Neural cell (in vitro differentiated cells): ENCODE measurements around the gene CTAGE6. TPM values are rescaled to one million over a fixed set of nuclear protein-coding genes. Genes with fewer than 3 reads are reported as not detected.
"Not testable (repeated sequence)": the region's sequence is repeated elsewhere in the genome, so short reads cannot be mapped to it uniquely, and the experiment has no call there.

Experiments used
- H2AFZ ChIP-seq: fragments of 200-600, 300-800 bp; sonication (generic), shearing (Covaris generic); 2 replicates; pipeline ENCODE4 v1.6.0; 2014; ENCODE audit warnings: low read depth, mild to moderate bottlenecking, antibody characterized with exemption, low read length, moderate library complexity
- H3F3A ChIP-seq: fragments of 200-600 bp; shearing (Covaris generic); 2 replicates; pipeline ENCODE4 v1.6.1; 2016; ENCODE audit warnings: mild to moderate bottlenecking, moderate library complexity, mixed read lengths, antibody characterized with exemption, low read length; ENCODE audit not compliant: insufficient read depth, poor library complexity, severe bottlenecking
- H3K27ac ChIP-seq: fragments of 200-600, 300-800 bp; sonication (generic), shearing (Covaris generic); 2 replicates; pipeline ENCODE4 v1.5.1; 2014; ENCODE audit warnings: mild to moderate bottlenecking, low read length, moderate library complexity
- H3K27me3 ChIP-seq: fragments of 300-800, 200-600 bp; sonication (generic), shearing (Covaris generic); 2 replicates; pipeline ENCODE4 v1.6.0; 2014; ENCODE audit warnings: mild to moderate bottlenecking, low read depth, low read length, moderate library complexity; ENCODE audit not compliant: insufficient read depth
- H3K36me3 ChIP-seq: fragments of 300-800, 200-600 bp; sonication (generic), shearing (Covaris generic); 2 replicates; pipeline ENCODE4 v1.5.1; 2014; ENCODE audit warnings: mild to moderate bottlenecking, antibody characterized with exemption, low read length, moderate library complexity; ENCODE audit not compliant: insufficient read depth
- H3K4me2 ChIP-seq: fragments of 300-800, 200-600 bp; sonication (generic), shearing (Covaris generic); 2 replicates; pipeline ENCODE4 v1.6.0; 2014; ENCODE audit warnings: mild to moderate bottlenecking, low read length
- H3K4me3 ChIP-seq: fragments of 300-800, 200-600 bp; sonication (generic), shearing (Covaris generic); 2 replicates; pipeline ENCODE4 v1.5.1; 2014; ENCODE audit warnings: mild to moderate bottlenecking, low read length, moderate library complexity
- H3K79me2 ChIP-seq: fragments of 200-600 bp; shearing (Covaris generic); replicated peaks from 2 replicates; pipeline ENCODE4 v1.6.0; 2014; ENCODE audit warnings: mild to moderate bottlenecking, low read length, moderate library complexity; ENCODE audit not compliant: insufficient read depth
- H3K9ac ChIP-seq: fragments of 300-800, 200-600 bp; sonication (generic), shearing (Covaris generic); 2 replicates; pipeline ENCODE4 v1.6.1; 2016; ENCODE audit warnings: mild to moderate bottlenecking, low read length, mixed read lengths
- H3K9me2 ChIP-seq: fragments of 200-600 bp; shearing (Covaris generic); 2 replicates; pipeline ENCODE4 v1.6.1; 2016; ENCODE audit warnings: mild to moderate bottlenecking, low read length, mixed read lengths; ENCODE audit not compliant: insufficient read depth
- H3K9me3 ChIP-seq: fragments of 200-600, 300-800 bp; sonication (generic), shearing (Covaris generic); 2 replicates; pipeline ENCODE4 v1.6.1; 2016; ENCODE audit warnings: mild to moderate bottlenecking, mixed run types, low read length, moderate library complexity, mixed read lengths
- H4K20me1 ChIP-seq: fragments of 200-600 bp; shearing (Covaris generic); 2 replicates; pipeline ENCODE4 v1.6.1; 2016; ENCODE audit warnings: mild to moderate bottlenecking, mixed run types; ENCODE audit not compliant: insufficient read depth
- EP300 ChIP-seq: fragments of 450-650 bp; conservative IDR thresholded peaks from 2 replicates; pipeline ENCODE4 v1.6.1; 2014; ENCODE audit warnings: antibody characterized with exemption, mild to moderate bottlenecking, moderate library complexity; ENCODE audit not compliant: poor library complexity, severe bottlenecking
- EZH2 ChIP-seq: fragments of 200-600, 300-800 bp; shearing (Covaris generic), sonication (generic); IDR thresholded peaks from 2 replicates; pipeline ENCODE4 v1.6.1; 2014; ENCODE audit warnings: antibody characterized with exemption, low read length, borderline replicate concordance, mild to moderate bottlenecking; ENCODE audit not compliant: insufficient read depth, poor library complexity, severe bottlenecking
- MXI1 ChIP-seq: fragments of 450-650 bp; conservative IDR thresholded peaks from 2 replicates; pipeline ENCODE4 v1.6.1; 2014; ENCODE audit warnings: antibody characterized with exemption, mild to moderate bottlenecking; ENCODE audit not compliant: poor library complexity, severe bottlenecking
- POLR2AphosphoS5 ChIP-seq: IDR thresholded peaks from 2 replicates; pipeline ENCODE4 v1.6.1; 2012
- RAD21 ChIP-seq: fragments of 450-650 bp; conservative IDR thresholded peaks from 2 replicates; pipeline ENCODE4 v1.6.1; 2014; ENCODE audit warnings: antibody characterized with exemption, mild to moderate bottlenecking, moderate library complexity
- REST ChIP-seq: IDR thresholded peaks from 2 replicates; pipeline ENCODE4 v1.6.1; 2012; ENCODE audit warnings: borderline replicate concordance
- SMC3 ChIP-seq: fragments of 450-650 bp; conservative IDR thresholded peaks from 2 replicates; pipeline ENCODE4 v1.6.1; 2014; ENCODE audit warnings: antibody characterized with exemption, mild to moderate bottlenecking, moderate library complexity; ENCODE audit not compliant: poor library complexity
- TAF1 ChIP-seq: IDR thresholded peaks from 2 replicates; pipeline ENCODE4 v1.6.1; 2012; ENCODE audit warnings: low read depth
- polyA plus RNA-seq: library from polyadenylated mRNA; depleted of rRNA; stranded (reverse); fragments of >200 nt; gene quantifications from 2 replicates; pipeline ENCODE4 v1.2.3, GENCODE V29; 2014

The CTAGE6 gene
- polyA plus RNA-seq, 1 donor from 2014 or later, result not detected

GRCh38 chr7:143728333-143728862, 29.1 kb downstream of the CTAGE6 start:
- H3K27ac ChIP-seq, result no peak overlapping the region
- H3K4me3 ChIP-seq, result no peak overlapping the region
- no peaks in the 10 kb centered on the region for H3K9me3 ChIP-seq
- TF ChIP-seq REST (no peak), MXI1 (no peak), RAD21 (no peak), EP300 (no peak), SMC3 (no peak), POLR2AphosphoS5 (no peak), TAF1 (no peak), EZH2 (no peak)
- H3K36me3 ChIP-seq, result no peaks in the 10 kb centered on the region
- H2AFZ ChIP-seq, result no peak overlapping the region
- H3K9me2 ChIP-seq, result no peaks in the 10 kb centered on the region
- no peaks in the 10 kb centered on the region for H4K20me1 ChIP-seq
- H3K9ac ChIP-seq, result no peak overlapping the region
- H3K79me2 ChIP-seq, result no peaks in the 10 kb centered on the region
- no peak overlapping the region for H3K4me2 ChIP-seq
- H3F3A ChIP-seq, result no peaks in the 10 kb centered on the region
- no peaks in the 10 kb centered on the region for H3K27me3 ChIP-seq

- H3F3A ChIP-seq, H4K20me1 ChIP-seq, H3K9me3 ChIP-seq, H3K27ac ChIP-seq, H3K4me2 ChIP-seq, H3K9ac ChIP-seq, H3K4me3 ChIP-seq, H3K27me3 ChIP-seq, H3K9me2 ChIP-seq, H3K79me2 ChIP-seq, H3K36me3 ChIP-seq, H2AFZ ChIP-seq: not testable (repeated sequence)
These were observed 29.9 kb downstream of the CTAGE6 start for GRCh38 chr7:143727561-143727960.

- H3K4me3 ChIP-seq, H3K9me2 ChIP-seq, H3K9ac ChIP-seq, H3K36me3 ChIP-seq, H3K27me3 ChIP-seq, H3K9me3 ChIP-seq, H3F3A ChIP-seq, H3K79me2 ChIP-seq, H2AFZ ChIP-seq, H3K4me2 ChIP-seq, H3K27ac ChIP-seq, H4K20me1 ChIP-seq: not testable (repeated sequence)
These were observed 31.4 kb downstream of the CTAGE6 start for GRCh38 chr7:143726143-143726542.

GRCh38 chr7:143720335-143720734, 37.2 kb downstream of the CTAGE6 start:
- not testable (repeated sequence) for H3K27ac ChIP-seq, H2AFZ ChIP-seq, H4K20me1 ChIP-seq, H3K36me3 ChIP-seq, H3K9me3 ChIP-seq, H3K79me2 ChIP-seq, H3K4me3 ChIP-seq, H3K27me3 ChIP-seq, H3F3A ChIP-seq, H3K9me2 ChIP-seq, H3K4me2 ChIP-seq, H3K9ac ChIP-seq

GRCh38 chr7:143715543-143716193, 41.8 kb downstream of the CTAGE6 start:
- H4K20me1 ChIP-seq, H3K36me3 ChIP-seq, H3K9ac ChIP-seq, H3K27ac ChIP-seq, H2AFZ ChIP-seq, H3K79me2 ChIP-seq, H3K27me3 ChIP-seq, H3K4me2 ChIP-seq, H3K9me2 ChIP-seq, H3K4me3 ChIP-seq, H3K9me3 ChIP-seq, H3F3A ChIP-seq: not testable (repeated sequence)
